ENCODE measurements around the gene RNF148.
"Not testable (repeated sequence)": the region's sequence is repeated elsewhere in the genome, so short reads cannot be mapped to it uniquely, and the experiment has no call there.

RNF148 gene

GRCh38 chr7:122679269-122679709, 23.4 kb downstream of the RNF148 start:
- not testable (repeated sequence) for H3K36me3 ChIP-seq (ENCODE audit: control insufficient read depth, insufficient read depth, low read length); DNase-seq; H3K27ac ChIP-seq (ENCODE audit: insufficient read depth, low read length, poor library complexity, severe bottlenecking); H3K4me1 ChIP-seq (ENCODE audit: control insufficient read depth, insufficient read depth, low read length, poor library complexity, severe bottlenecking); H3K4me3 ChIP-seq (ENCODE audit: insufficient read depth, low read depth, low read length, poor library complexity, severe bottlenecking); H3K27me3 ChIP-seq (replicated peaks; ENCODE audit: control insufficient read depth, insufficient read depth, low read length, poor library complexity, severe bottlenecking); H3K9me3 ChIP-seq (ENCODE audit: control insufficient read depth, low read length)

- DNase-seq, result no peak
- Histone ChIP-seq H3K4me1 (ENCODE audit: control insufficient read depth, insufficient read depth, low read length, poor library complexity, severe bottlenecking) (no peaks in the 10 kb centered on the region), H3K36me3 (ENCODE audit: control insufficient read depth, insufficient read depth, low read length) (no peaks in the 10 kb centered on the region), H3K27me3 (replicated peaks; ENCODE audit: control insufficient read depth, insufficient read depth, low read length, poor library complexity, severe bottlenecking) (no peaks in the 10 kb centered on the region), H3K4me3 (ENCODE audit: insufficient read depth, low read depth, low read length, poor library complexity, severe bottlenecking) (no peak overlapping the region), H3K9me3 (ENCODE audit: control insufficient read depth, low read length) (no peaks in the 10 kb centered on the region), H3K27ac (ENCODE audit: insufficient read depth, low read length, poor library complexity, severe bottlenecking) (no peak overlapping the region)
Measured at GRCh38 chr7:122677149-122677548, 25.6 kb downstream of the RNF148 start.

GRCh38 chr7:122676466-122676865, 26.3 kb downstream of the RNF148 start:
- Histone ChIP-seq H3K36me3 (ENCODE audit: control insufficient read depth, insufficient read depth, low read length) (no peaks in the 10 kb centered on the region), H3K27ac (ENCODE audit: insufficient read depth, low read length, poor library complexity, severe bottlenecking) (no peak overlapping the region), H3K9me3 (ENCODE audit: control insufficient read depth, low read length) (no peaks in the 10 kb centered on the region), H3K27me3 (replicated peaks; ENCODE audit: control insufficient read depth, insufficient read depth, low read length, poor library complexity, severe bottlenecking) (no peaks in the 10 kb centered on the region), H3K4me1 (ENCODE audit: control insufficient read depth, insufficient read depth, low read length, poor library complexity, severe bottlenecking) (no peaks in the 10 kb centered on the region), H3K4me3 (ENCODE audit: insufficient read depth, low read depth, low read length, poor library complexity, severe bottlenecking) (no peak overlapping the region)
- no peak for DNase-seq

GRCh38 chr7:122675621-122676020, 27.1 kb downstream of the RNF148 start:
- Histone ChIP-seq H3K4me1 (ENCODE audit: control insufficient read depth, insufficient read depth, low read length, poor library complexity, severe bottlenecking) (no peaks in the 10 kb centered on the region), H3K27ac (ENCODE audit: insufficient read depth, low read length, poor library complexity, severe bottlenecking) (no peak overlapping the region), H3K9me3 (ENCODE audit: control insufficient read depth, low read length) (no peaks in the 10 kb centered on the region), H3K27me3 (replicated peaks; ENCODE audit: control insufficient read depth, insufficient read depth, low read length, poor library complexity, severe bottlenecking) (no peaks in the 10 kb centered on the region), H3K36me3 (ENCODE audit: control insufficient read depth, insufficient read depth, low read length) (no peaks in the 10 kb centered on the region), H3K4me3 (ENCODE audit: insufficient read depth, low read depth, low read length, poor library complexity, severe bottlenecking) (no peak overlapping the region)
- DNase-seq, result no peak

- H3K27ac ChIP-seq (ENCODE audit: insufficient read depth, low read length, poor library complexity, severe bottlenecking), result no peak overlapping the region
- no peaks in the 10 kb centered on the region for H3K9me3 ChIP-seq (ENCODE audit: control insufficient read depth, low read length)
- H3K4me1 ChIP-seq (ENCODE audit: control insufficient read depth, insufficient read depth, low read length, poor library complexity, severe bottlenecking), result no peaks in the 10 kb centered on the region
- no peak for DNase-seq
- no peak overlapping the region for H3K4me3 ChIP-seq (ENCODE audit: insufficient read depth, low read depth, low read length, poor library complexity, severe bottlenecking)
- H3K27me3 ChIP-seq (replicated peaks; ENCODE audit: control insufficient read depth, insufficient read depth, low read length, poor library complexity, severe bottlenecking), result no peaks in the 10 kb centered on the region
- no peaks in the 10 kb centered on the region for H3K36me3 ChIP-seq (ENCODE audit: control insufficient read depth, insufficient read depth, low read length)
Measured at GRCh38 chr7:122675011-122675410, 27.7 kb downstream of the RNF148 start.

GRCh38 chr7:122674502-122674901, 28.2 kb downstream of the RNF148 start:
- H3K27ac ChIP-seq (ENCODE audit: insufficient read depth, low read length, poor library complexity, severe bottlenecking), result no peak overlapping the region
- no peaks in the 10 kb centered on the region for H3K36me3 ChIP-seq (ENCODE audit: control insufficient read depth, insufficient read depth, low read length)
- no peaks in the 10 kb centered on the region for H3K27me3 ChIP-seq (replicated peaks; ENCODE audit: control insufficient read depth, insufficient read depth, low read length, poor library complexity, severe bottlenecking)
- DNase-seq, result no peak
- H3K4me3 ChIP-seq (ENCODE audit: insufficient read depth, low read depth, low read length, poor library complexity, severe bottlenecking), result no peak overlapping the region
- H3K9me3 ChIP-seq (ENCODE audit: control insufficient read depth, low read length), result no peaks in the 10 kb centered on the region
- H3K4me1 ChIP-seq (ENCODE audit: control insufficient read depth, insufficient read depth, low read length, poor library complexity, severe bottlenecking), result no peaks in the 10 kb centered on the region

GRCh38 chr7:122673951-122674350, 28.8 kb downstream of the RNF148 start:
- no peaks in the 10 kb centered on the region for H3K9me3 ChIP-seq (ENCODE audit: control insufficient read depth, low read length)
- H3K4me3 ChIP-seq (ENCODE audit: insufficient read depth, low read depth, low read length, poor library complexity, severe bottlenecking), result no peak overlapping the region
- H3K36me3 ChIP-seq (ENCODE audit: control insufficient read depth, insufficient read depth, low read length), result no peaks in the 10 kb centered on the region
- no peaks in the 10 kb centered on the region for H3K4me1 ChIP-seq (ENCODE audit: control insufficient read depth, insufficient read depth, low read length, poor library complexity, severe bottlenecking)
- DNase-seq, result no peak
- H3K27me3 ChIP-seq (replicated peaks; ENCODE audit: control insufficient read depth, insufficient read depth, low read length, poor library complexity, severe bottlenecking), result no peaks in the 10 kb centered on the region
- H3K27ac ChIP-seq (ENCODE audit: insufficient read depth, low read length, poor library complexity, severe bottlenecking), result no peak overlapping the region

GRCh38 chr7:122672536-122672935, 30.2 kb downstream of the RNF148 start:
- Histone ChIP-seq H3K9me3 (ENCODE audit: control insufficient read depth, low read length) (no peaks in the 10 kb centered on the region), H3K27ac (ENCODE audit: insufficient read depth, low read length, poor library complexity, severe bottlenecking) (no peak overlapping the region), H3K4me3 (ENCODE audit: insufficient read depth, low read depth, low read length, poor library complexity, severe bottlenecking) (no peak overlapping the region), H3K27me3 (replicated peaks; ENCODE audit: control insufficient read depth, insufficient read depth, low read length, poor library complexity, severe bottlenecking) (no peaks in the 10 kb centered on the region), H3K36me3 (ENCODE audit: control insufficient read depth, insufficient read depth, low read length) (no peaks in the 10 kb centered on the region), H3K4me1 (ENCODE audit: control insufficient read depth, insufficient read depth, low read length, poor library complexity, severe bottlenecking) (no peaks in the 10 kb centered on the region)
- no peak for DNase-seq

- Histone ChIP-seq H3K36me3 (ENCODE audit: control insufficient read depth, insufficient read depth, low read length) (no peaks in the 10 kb centered on the region), H3K4me1 (ENCODE audit: control insufficient read depth, insufficient read depth, low read length, poor library complexity, severe bottlenecking) (no peaks in the 10 kb centered on the region), H3K4me3 (ENCODE audit: insufficient read depth, low read depth, low read length, poor library complexity, severe bottlenecking) (no peak overlapping the region), H3K27me3 (replicated peaks; ENCODE audit: control insufficient read depth, insufficient read depth, low read length, poor library complexity, severe bottlenecking) (no peaks in the 10 kb centered on the region), H3K9me3 (ENCODE audit: control insufficient read depth, low read length) (no peaks in the 10 kb centered on the region), H3K27ac (ENCODE audit: insufficient read depth, low read length, poor library complexity, severe bottlenecking) (no peak overlapping the region)
- DNase-seq, result no peak
Measured at GRCh38 chr7:122663733-122664132, 39.0 kb downstream of the RNF148 start.

GRCh38 chr7:122658856-122659255, 43.9 kb downstream of the RNF148 start:
- Histone ChIP-seq H3K4me3 (ENCODE audit: insufficient read depth, low read depth, low read length, poor library complexity, severe bottlenecking) (no peak overlapping the region), H3K27me3 (replicated peaks; ENCODE audit: control insufficient read depth, insufficient read depth, low read length, poor library complexity, severe bottlenecking) (no peaks in the 10 kb centered on the region), H3K27ac (ENCODE audit: insufficient read depth, low read length, poor library complexity, severe bottlenecking) (no peak overlapping the region), H3K36me3 (ENCODE audit: control insufficient read depth, insufficient read depth, low read length) (no peaks in the 10 kb centered on the region), H3K9me3 (ENCODE audit: control insufficient read depth, low read length) (no peaks in the 10 kb centered on the region), H3K4me1 (ENCODE audit: control insufficient read depth, insufficient read depth, low read length, poor library complexity, severe bottlenecking) (no peaks in the 10 kb centered on the region)
- no peak for DNase-seq

- Histone ChIP-seq H3K4me1 (ENCODE audit: control insufficient read depth, insufficient read depth, low read length, poor library complexity, severe bottlenecking) (no peaks in the 10 kb centered on the region), H3K9me3 (ENCODE audit: control insufficient read depth, low read length) (no peaks in the 10 kb centered on the region), H3K36me3 (ENCODE audit: control insufficient read depth, insufficient read depth, low read length) (no peaks in the 10 kb centered on the region), H3K27me3 (replicated peaks; ENCODE audit: control insufficient read depth, insufficient read depth, low read length, poor library complexity, severe bottlenecking) (no peaks in the 10 kb centered on the region), H3K27ac (ENCODE audit: insufficient read depth, low read length, poor library complexity, severe bottlenecking) (no peak overlapping the region), H3K4me3 (ENCODE audit: insufficient read depth, low read depth, low read length, poor library complexity, severe bottlenecking) (no peak overlapping the region)
- DNase-seq, result no peak
Measured at GRCh38 chr7:122653685-122654084, 49.0 kb downstream of the RNF148 start.
